Right lobe of liver (tissue), 6 donors: Measurements from ENCODE around the gene TYSND1. TPM values are rescaled to one million over a fixed set of nuclear protein-coding genes. Genes with fewer than 3 reads are reported as not detected.

ENCODE experiments used
- ATAC-seq, 4 donors: fragments of 200-7000 bp; cut with Tn5 transposase; one replicate each; pipeline ENCODE4 v1.9.1; 2020; ENCODE audit warnings: mild to moderate bottlenecking in 4 of 4, moderate library complexity in 4 of 4
- DNase-seq, 3 donors: peaks; one replicate each; pipeline ENCODE4 v3.0.0-alpha.2; 2020
- H3K27ac ChIP-seq, 3 donors: fragments of 200-600 bp; one replicate each; pipeline ENCODE4 v1.8.0; 2022
- H3K27me3 ChIP-seq, 2 donors: fragments of 200-600 bp; one replicate each; pipeline ENCODE4 v1.8.0; 2022
- H3K36me3 ChIP-seq, 4 donors: fragments of 200-600 bp; sonication (generic) in 1 of 4; one replicate each; pipeline versions ENCODE4 v1.5.1 to v1.8.0; 2017 to 2022; ENCODE audit warnings: control low read depth in 1 of 4
- H3K4me1 ChIP-seq, 4 donors: fragments of 200-600 bp; sonication (generic) in 1 of 4; one replicate each; pipeline versions ENCODE4 v1.5.1 to v1.8.0; 2017 to 2022; ENCODE audit warnings: control low read depth in 1 of 4
- H3K4me3 ChIP-seq, 3 donors: fragments of 200-600 bp; one replicate each; pipeline ENCODE4 v1.8.0; 2022
- H3K9me3 ChIP-seq, 4 donors: fragments of 200-600 bp; sonication (generic) in 1 of 4; one replicate each; pipeline versions ENCODE4 v1.5.1 to v1.8.0; 2017 to 2022; ENCODE audit warnings: control low read depth in 1 of 4
- CTCF ChIP-seq, 4 donors: fragments of 200-600 bp in 3 of 4; fragments of 450-650 bp in 1 of 4; IDR thresholded peaks; one replicate each; pipeline versions ENCODE4 v1.5.1 to v1.8.0; 2016 to 2022; ENCODE audit warnings: antibody characterized with exemption in 4 of 4, mild to moderate bottlenecking in 2 of 4
- POLR2A ChIP-seq: fragments of 450-650 bp; IDR thresholded peaks from one replicate; pipeline ENCODE4 v1.6.1; 2017; ENCODE audit warnings: antibody characterized with exemption, mild to moderate bottlenecking
- WGBS: methylation state at CpG from one replicate; pipeline ENCODE4 v1.1.6; 2018; ENCODE audit warnings: low coverage, low lambda C conversion rate; ENCODE audit not compliant: insufficient coverage; ENCODE audit errors: missing lambda C conversion rate; 5-methylcytosine and 5-hydroxymethylcytosine counted together
- intact Hi-C, 2 donors: fragments of 100-400 bp; cut with DNase I; formaldehyde crosslinking; loops; one replicate each; pipeline versions ENCODE4 v1.11.2 to v1.14.1; 2022
- total RNA-seq, 6 experiments: library from RNA; depleted of rRNA in 2 of 6; stranded (reverse); fragments of >200 nt in 2 of 6; fragmentation: NEBNext Ultra II Directional in 3 of 6; extraction: Animal tissue kit (Norgen Biotek cat#: 25700) in 3 of 6; gene quantifications; one replicate each; pipeline versions ENCODE4 v1.1.0 to v1.2.4, GENCODE V29; 2016 to 2023
- donor health status: DM: no; HTN: yes; CAD: no.
- donor health status: DM: no; HTN: no; CAD: no.
- donor health status: DM: no; HTN: no; CAD: no.
- donor health status: DM: no; HTN: yes; CAD: no.
- donor health status: DM: no; HTN: yes; CAD: no.

The TYSND1 gene
- total RNA-seq, 6 experiments from 2014 or later, result 5.3 to 11.1 (median 8.2) TPM

DNA sequence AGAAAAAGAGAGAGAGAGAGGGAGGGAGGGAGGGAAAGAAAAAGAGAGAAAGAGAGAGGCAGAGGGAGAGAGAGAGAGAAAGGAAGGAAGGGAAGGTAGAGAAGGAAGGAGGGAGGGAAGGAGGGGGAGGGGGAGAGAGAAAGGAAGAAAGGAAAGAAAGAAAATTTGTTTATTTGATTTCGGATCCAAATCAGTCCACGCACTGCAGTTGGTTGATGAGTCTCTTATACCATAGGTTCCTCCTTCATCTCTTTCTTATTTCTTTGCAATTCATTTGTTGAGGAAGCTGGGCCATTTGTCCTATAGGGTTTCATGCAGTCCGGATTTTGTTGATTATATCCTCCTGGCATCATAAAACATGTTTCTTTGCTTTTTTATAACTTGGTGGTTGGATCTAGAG, 48.2 kb downstream of the TYSND1 start:
- ATAC-seq, result no peak
- Histone ChIP-seq H3K4me1 (peaks cover 0 to 5% (median 0%) of the 10 kb centered on the region in 4 donors), H3K27ac (no peak overlapping the region), H3K36me3 (peaks cover 0 to 2% (median 0%) of the 10 kb centered on the region in 4 donors), H3K9me3 (no peaks in the 10 kb centered on the region), H3K27me3 (no peaks in the 10 kb centered on the region), H3K4me3 (no peak overlapping the region)
- WGBS, result 98% methylated on average over 3 of the region's 3 CpGs
- intact Hi-C loops, result no loop called here
- TF ChIP-seq POLR2A (no peak), CTCF (IDR thresholded peaks at IDR 0.05) (no peak)
- no peak for DNase-seq

GRCh38 chr10:70097459-70097858, 49.0 kb downstream of the TYSND1 start:
- intact Hi-C loops, result no loop called here
- Histone ChIP-seq H3K36me3 (peaks cover 0 to 2% (median 0%) of the 10 kb centered on the region in 4 donors), H3K9me3 (no peaks in the 10 kb centered on the region), H3K27ac (no peak overlapping the region), H3K4me1 (peaks cover 0 to 5% (median 0%) of the 10 kb centered on the region in 4 donors), H3K27me3 (no peaks in the 10 kb centered on the region), H3K4me3 (no peak overlapping the region)
- TF ChIP-seq CTCF (IDR thresholded peaks at IDR 0.05) (no peak), POLR2A (no peak)
- no peak for DNase-seq
- ATAC-seq, result no peak

DNA sequence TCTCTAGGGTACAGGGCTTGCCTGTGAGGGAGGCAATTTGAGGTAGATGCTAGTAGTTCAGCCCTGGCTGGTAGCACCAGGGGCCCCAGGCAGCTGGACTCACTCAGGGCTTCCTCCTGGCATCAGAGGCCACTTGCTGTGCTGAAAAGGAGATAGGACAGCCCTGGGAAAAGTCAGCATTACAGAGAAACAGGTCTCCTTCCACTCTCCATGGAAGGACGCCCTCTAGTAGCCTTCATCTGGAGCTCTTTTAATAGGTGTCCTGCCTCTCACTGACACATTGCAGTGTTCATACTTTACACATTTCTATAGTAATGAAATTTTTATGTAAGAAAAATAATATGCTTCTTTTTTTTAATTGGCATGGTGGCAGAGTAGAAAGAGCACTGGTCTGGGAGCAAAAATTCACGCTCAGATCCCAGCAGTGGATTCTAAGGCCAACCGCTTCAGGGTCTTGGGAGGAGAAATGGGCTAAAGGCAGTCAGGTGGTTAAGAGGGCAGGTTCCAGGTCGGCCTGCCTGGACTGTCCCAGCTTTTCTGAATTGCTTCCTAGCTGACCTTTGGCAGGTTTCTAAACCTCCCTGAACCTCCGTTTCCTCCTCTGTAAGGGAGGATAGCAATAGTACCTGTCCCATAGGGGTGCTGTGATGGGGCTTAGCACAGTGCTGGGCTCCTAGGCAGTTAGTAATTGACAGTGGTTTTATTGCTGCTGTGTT, 49.6 kb downstream of the TYSND1 start:
- WGBS, result 77% methylated on average over 4 of the region's 5 CpGs

DNA sequence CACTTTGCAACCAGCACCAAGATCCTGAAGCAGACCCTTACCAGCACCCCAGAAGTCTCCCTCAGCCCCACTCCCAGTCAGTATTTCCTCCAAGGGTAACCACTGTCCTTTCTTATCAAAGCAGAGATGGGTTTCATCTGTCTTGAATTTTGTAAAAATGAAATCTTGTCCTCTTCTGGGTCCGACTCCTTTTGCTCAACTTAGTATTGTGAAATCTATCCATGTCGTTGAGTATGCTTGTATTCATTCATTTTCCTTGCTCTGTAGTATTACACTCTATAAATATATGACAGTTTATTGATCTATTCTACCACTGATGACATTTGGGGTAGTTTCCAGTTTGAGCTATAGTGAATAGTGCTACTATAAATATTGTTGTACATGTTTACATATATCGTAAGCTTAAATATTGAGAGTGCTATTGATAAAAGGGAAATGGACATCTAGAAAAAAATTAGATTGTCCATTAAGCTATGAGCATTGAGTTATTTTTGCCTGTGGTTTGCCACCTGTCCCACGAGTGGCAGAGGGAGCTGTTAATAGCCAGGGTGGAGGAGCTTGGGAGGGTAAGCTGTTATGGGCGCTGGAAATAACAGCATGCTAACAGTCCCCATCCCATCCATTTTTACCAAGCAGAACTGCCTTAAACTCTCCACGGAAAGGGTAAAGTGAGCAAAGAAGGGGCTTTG, 50.3 kb downstream of the TYSND1 start:
- no peaks in the 10 kb centered on the region for H3K9me3 ChIP-seq
- no peak for DNase-seq
- TF ChIP-seq POLR2A, result no peak
- no peak for TF ChIP-seq CTCF (IDR thresholded peaks at IDR 0.05)
- peaks cover 0 to 2% (median 0%) of the 10 kb centered on the region in 4 donors for H3K36me3 ChIP-seq
- ATAC-seq, result no peak
- H3K27me3 ChIP-seq, result no peaks in the 10 kb centered on the region
- intact Hi-C loops, result no loop called here
- no peak overlapping the region for H3K4me3 ChIP-seq
- peaks cover 0 to 16% (median 5%) of the 10 kb centered on the region in 4 donors for H3K4me1 ChIP-seq
- H3K27ac ChIP-seq, result no peak overlapping the region
- 66% methylated on average over 5 of the region's 6 CpGs for WGBS

More for the DNA sequence above, 49.6 kb downstream of the TYSND1 start:
- no peak overlapping the region for H3K4me3 ChIP-seq
- peaks cover 0 to 10% (median 2%) of the 10 kb centered on the region in 4 donors for H3K4me1 ChIP-seq
- intact Hi-C loops, result no loop called here
- TF ChIP-seq CTCF (IDR thresholded peaks at IDR 0.05), result no peak
- no peak for TF ChIP-seq POLR2A
- H3K9me3 ChIP-seq, result no peaks in the 10 kb centered on the region
- no peaks in the 10 kb centered on the region for H3K27me3 ChIP-seq
- DNase-seq, result no peak
- peak in 3 of 4 donors; percentile 50 to 85 (median 55) for ATAC-seq
- peaks cover 0 to 2% (median 0%) of the 10 kb centered on the region in 4 donors for H3K36me3 ChIP-seq
- no peak overlapping the region for H3K27ac ChIP-seq
